IPS DF 6.9 (cell line): ENCODE data around the gene TNIK.

Experiments
- DNase-seq: peaks from one replicate; pipeline ENCODE4 v3.0.0-alpha.2; 2013; ENCODE audit warnings: low read depth, low spot score
- H3K27ac ChIP-seq: one replicate; pipeline ENCODE4 v1.5.1; 2013; ENCODE audit warnings: low read length, control low read depth
- H3K27me3 ChIP-seq: 2 replicates; pipeline ENCODE4 v1.6.1; 2013; ENCODE audit warnings: mild to moderate bottlenecking, low read length; ENCODE audit not compliant: control insufficient read depth, insufficient read depth
- H3K36me3 ChIP-seq: 2 replicates; pipeline ENCODE4 v1.6.1; 2013; ENCODE audit warnings: low read length; ENCODE audit not compliant: control insufficient read depth, insufficient read depth
- H3K4me1 ChIP-seq: 2 replicates; pipeline ENCODE4 v1.6.1; 2013; ENCODE audit warnings: low read length; ENCODE audit not compliant: control insufficient read depth, insufficient read depth
- H3K4me3 ChIP-seq: 2 replicates; pipeline ENCODE4 v1.5.1; 2013; ENCODE audit warnings: mild to moderate bottlenecking, low read length
- H3K9me3 ChIP-seq: 2 replicates; pipeline ENCODE4 v1.6.1; 2013; ENCODE audit warnings: low read length, inconsistent platforms; ENCODE audit not compliant: control insufficient read depth, insufficient read depth
- WGBS: extraction: QIAGEN DNeasy Blood & Tissue Kit; methylation state at CpG from one replicate; pipeline ENCODE4 v1.1.7; 2013; ENCODE audit warnings: mixed read lengths, missing lambda C conversion rate; ENCODE audit not compliant: insufficient read length, insufficient coverage; 5-methylcytosine and 5-hydroxymethylcytosine counted together

Gene TNIK

GRCh38 chr3:171176244-171176933, 283.8 kb downstream of the TNIK start:
- Histone ChIP-seq H3K36me3 (no peaks in the 10 kb centered on the region; the same call in 1 of the 2 replicates), H3K27me3 (no peaks in the 10 kb centered on the region), H3K27ac (no peak overlapping the region), H3K4me3 (no peak overlapping the region), H3K9me3 (no peaks in the 10 kb centered on the region), H3K4me1 (no peaks in the 10 kb centered on the region)
- WGBS = no CpG with 5 or more reads among the region's 5 CpGs
- DNase-seq = no peak

GRCh38 chr3:171175741-171176234, 284.4 kb downstream of the TNIK start:
- Histone ChIP-seq H3K36me3 (no peaks in the 10 kb centered on the region; the same call in 1 of the 2 replicates), H3K27me3 (no peaks in the 10 kb centered on the region), H3K4me1 (no peaks in the 10 kb centered on the region), H3K27ac (no peak overlapping the region), H3K4me3 (no peak overlapping the region), H3K9me3 (no peaks in the 10 kb centered on the region)
- no CpG with 5 or more reads among the region's 7 CpGs for WGBS
- DNase-seq = no peak

- no peak for DNase-seq
- no peak overlapping the region for H3K4me3 ChIP-seq
- no peak overlapping the region for H3K27ac ChIP-seq
- whole genome bisulfite sequencing = no CpG with 5 or more reads among the region's 6 CpGs
- no peaks in the 10 kb centered on the region; the same call in 1 of the 2 replicates for H3K36me3 ChIP-seq
- H3K9me3 ChIP-seq = no peaks in the 10 kb centered on the region
- no peaks in the 10 kb centered on the region for H3K27me3 ChIP-seq
- no peaks in the 10 kb centered on the region for H3K4me1 ChIP-seq
Observed at GRCh38 chr3:171173736-171174135, 286.5 kb downstream of the TNIK start.

DNA sequence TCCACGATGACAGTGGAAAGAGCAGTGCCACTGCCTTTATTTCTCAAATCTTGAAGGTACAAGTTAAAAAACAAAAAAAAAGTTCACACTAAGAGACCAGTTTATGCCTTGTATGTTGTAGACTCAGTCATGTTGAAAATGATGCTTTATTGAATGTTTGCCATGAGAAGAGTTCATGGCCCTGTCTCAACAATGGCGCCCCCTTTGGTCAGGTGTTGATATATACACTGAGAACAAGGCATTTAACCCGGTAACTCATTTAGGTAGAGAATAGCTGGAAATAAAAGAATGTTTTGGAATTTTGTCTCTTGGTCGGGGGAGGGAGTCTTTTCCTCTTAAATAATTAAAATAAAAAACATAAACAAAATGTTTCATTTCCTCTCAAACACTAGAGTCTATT, 288.1 kb downstream of the TNIK start:
- no peak overlapping the region for H3K4me3 ChIP-seq
- H3K9me3 ChIP-seq = no peaks in the 10 kb centered on the region
- no peaks in the 10 kb centered on the region for H3K27me3 ChIP-seq
- H3K36me3 ChIP-seq = no peaks in the 10 kb centered on the region; the same call in 1 of the 2 replicates
- no CpG with 5 or more reads among the region's 4 CpGs for WGBS
- no peaks in the 10 kb centered on the region for H3K4me1 ChIP-seq
- DNase-seq = no peak
- no peak overlapping the region for H3K27ac ChIP-seq

DNA sequence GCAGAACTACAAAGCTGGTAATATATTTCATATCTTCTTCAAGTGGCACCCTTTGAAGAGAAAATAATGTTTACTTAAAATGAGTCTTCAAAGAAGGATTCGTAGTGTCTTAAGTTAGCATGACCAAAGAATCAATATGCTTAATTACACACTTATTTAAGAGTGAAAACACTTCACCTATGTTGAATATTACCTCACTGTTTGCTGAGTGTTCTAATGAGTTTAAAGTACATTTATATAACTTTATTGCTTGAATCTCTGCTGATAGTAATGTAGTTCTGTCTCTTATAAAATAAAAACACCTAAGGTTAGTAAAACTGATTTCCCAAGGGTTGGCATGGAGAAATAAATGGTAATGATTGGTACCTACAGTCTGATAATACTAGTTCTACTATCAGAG, 290.3 kb downstream of the TNIK start:
- no CpG with 5 or more reads among the region's 1 CpG for WGBS
- Histone ChIP-seq H3K9me3 (no peaks in the 10 kb centered on the region), H3K4me1 (peaks cover 3% of the 10 kb centered on the region; the same call in 1 of the 2 replicates), H3K36me3 (no peaks in the 10 kb centered on the region; the same call in 1 of the 2 replicates), H3K27ac (no peak overlapping the region), H3K4me3 (no peak overlapping the region), H3K27me3 (no peaks in the 10 kb centered on the region)
- no peak for DNase-seq

GRCh38 chr3:171169443-171169842, 290.8 kb downstream of the TNIK start:
- Histone ChIP-seq H3K4me1 (peaks cover 3% of the 10 kb centered on the region; the same call in 1 of the 2 replicates), H3K27ac (no peak overlapping the region), H3K4me3 (no peak overlapping the region), H3K36me3 (no peaks in the 10 kb centered on the region; the same call in 1 of the 2 replicates), H3K27me3 (no peaks in the 10 kb centered on the region), H3K9me3 (no peaks in the 10 kb centered on the region)
- DNase-seq = no peak
- no CpG with 5 or more reads among the region's 2 CpGs for WGBS

- Histone ChIP-seq H3K9me3 (no peaks in the 10 kb centered on the region), H3K4me1 (peaks cover 3% of the 10 kb centered on the region; the same call in 1 of the 2 replicates), H3K27me3 (no peaks in the 10 kb centered on the region), H3K36me3 (no peaks in the 10 kb centered on the region; the same call in 1 of the 2 replicates), H3K4me3 (no peak overlapping the region), H3K27ac (no peak overlapping the region)
- no peak for DNase-seq
- WGBS = no CpG with 5 or more reads among the region's 4 CpGs
Observed at GRCh38 chr3:171168551-171168950, 291.7 kb downstream of the TNIK start.

DNA sequence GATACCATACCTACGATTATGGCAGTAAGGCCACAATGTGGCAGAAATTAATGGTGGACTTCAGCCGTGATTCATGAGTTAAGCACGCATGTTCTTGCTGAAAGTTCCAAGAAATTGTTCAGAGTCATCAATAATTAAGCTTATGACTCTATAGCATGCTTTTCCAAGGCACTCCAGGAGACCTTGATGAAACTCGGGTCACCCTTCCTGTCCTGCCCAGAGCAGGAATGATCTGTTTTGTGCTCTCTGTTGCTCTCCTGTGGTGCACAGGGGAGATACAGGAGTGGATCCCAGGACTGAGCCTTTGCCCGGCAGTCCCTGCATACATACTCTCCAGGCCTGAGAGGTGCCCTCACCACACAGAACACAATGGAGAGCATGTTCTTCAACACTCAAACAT, 292.1 kb downstream of the TNIK start:
- no peak overlapping the region for H3K4me3 ChIP-seq
- no peak for DNase-seq
- H3K27me3 ChIP-seq = no peaks in the 10 kb centered on the region
- H3K4me1 ChIP-seq = peaks cover 3% of the 10 kb centered on the region; the same call in 1 of the 2 replicates
- H3K27ac ChIP-seq = no peak overlapping the region
- WGBS = no CpG with 5 or more reads among the region's 5 CpGs
- no peaks in the 10 kb centered on the region; the same call in 1 of the 2 replicates for H3K36me3 ChIP-seq
- H3K9me3 ChIP-seq = no peaks in the 10 kb centered on the region

DNA sequence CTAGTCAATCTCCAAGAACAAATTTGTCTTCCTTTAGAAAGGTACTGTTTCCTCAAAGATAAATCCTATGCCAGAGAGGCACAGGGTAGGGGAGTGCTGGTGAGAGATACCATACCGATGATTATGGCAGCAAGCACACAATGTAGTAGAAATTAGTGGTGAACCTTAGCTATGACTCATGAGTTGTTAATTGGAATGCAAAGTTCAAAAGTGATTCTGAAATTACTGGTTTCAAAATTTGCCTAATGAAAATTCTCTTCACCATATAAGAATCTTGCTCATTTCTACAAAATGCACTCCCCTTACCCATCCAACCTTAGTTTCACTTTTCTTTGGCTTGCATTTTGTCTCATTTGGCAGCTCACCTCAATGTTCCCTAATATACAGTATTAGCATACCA, 294.2 kb downstream of the TNIK start:
- H3K4me1 ChIP-seq = peaks cover 3% of the 10 kb centered on the region; the same call in 1 of the 2 replicates
- no peak overlapping the region for H3K27ac ChIP-seq
- no peaks in the 10 kb centered on the region for H3K27me3 ChIP-seq
- WGBS = no CpG with 5 or more reads among the region's 1 CpG
- H3K4me3 ChIP-seq = no peak overlapping the region
- no peaks in the 10 kb centered on the region for H3K9me3 ChIP-seq
- H3K36me3 ChIP-seq = no peaks in the 10 kb centered on the region; the same call in 1 of the 2 replicates
- no peak for DNase-seq

GRCh38 chr3:171165499-171165921, 294.7 kb downstream of the TNIK start:
- WGBS = no CpG with 5 or more reads among the region's 3 CpGs
- Histone ChIP-seq H3K27ac (no peak overlapping the region), H3K36me3 (no peaks in the 10 kb centered on the region; the same call in 1 of the 2 replicates), H3K27me3 (no peaks in the 10 kb centered on the region), H3K9me3 (no peaks in the 10 kb centered on the region), H3K4me3 (no peak overlapping the region), H3K4me1 (peaks cover 3% of the 10 kb centered on the region; the same call in 1 of the 2 replicates)
- no peak for DNase-seq
